HG03565 (cell line): ENCODE data around the gene NSMF.

Experiments used
- ATAC-seq: cut with Tn5 transposase; IDR thresholded peaks from one replicate; pipeline ENCODE4 v1.9.1; 2021; ENCODE audit warnings: mild to moderate bottlenecking, moderate library complexity; ENCODE audit not compliant: unreplicated experiment

NSMF gene

GRCh38 chr9:137397675-137398423 is 61.3 kb downstream of the NSMF start:
- no peak for ATAC-seq
